ENCODE measurements around the gene NADSYN1. TPM values are rescaled to one million over a fixed set of nuclear protein-coding genes. Genes with fewer than 3 reads are reported as not detected.

NADSYN1 gene
- total RNA-seq, 1 donor from 2014 or later = 101 TPM

- Mint-ChIP-seq H3K4me3 (no peak overlapping the region), H3K27ac (no peak overlapping the region), H3K9me3 (peaks cover 15% of the 10 kb centered on the region), H3K4me1 (peaks cover 2% of the 10 kb centered on the region), H3K27me3 (peaks cover 5% of the 10 kb centered on the region), H3K36me3 (ENCODE audit: low read depth) (no peaks in the 10 kb centered on the region)
- intact Hi-C loops (cut with micrococcal nuclease) = no loop called here
- no peak for DNase-seq
Observed at GRCh38 chr11:71545405-71545966, 92.5 kb downstream of the NADSYN1 start.

GRCh38 chr11:71548120-71548519, 95.1 kb downstream of the NADSYN1 start, which contains the start of gene KRTAP5-9:
Gene KRTAP5-9 (plus strand): TSS chr11:71548420. CDS start chr11:71548658, 238 bp downstream.
- H3K9me3 Mint-ChIP-seq = peaks cover 3% of the 10 kb centered on the region
- H3K27me3 Mint-ChIP-seq = peaks cover 14% of the 10 kb centered on the region
- no peaks in the 10 kb centered on the region for H3K4me1 Mint-ChIP-seq
- H3K36me3 Mint-ChIP-seq (ENCODE audit: low read depth) = no peaks in the 10 kb centered on the region
- intact Hi-C loops (cut with micrococcal nuclease) = no loop called here
- no peak within 1 kb of the TSS for H3K27ac Mint-ChIP-seq
- no peak for DNase-seq
- no peak within 1 kb of the TSS for H3K4me3 Mint-ChIP-seq

- H3K36me3 Mint-ChIP-seq (ENCODE audit: low read depth) = no peaks in the 10 kb centered on the region
- H3K27me3 Mint-ChIP-seq = peaks cover 14% of the 10 kb centered on the region
- H3K4me1 Mint-ChIP-seq = no peaks in the 10 kb centered on the region
- H3K4me3 Mint-ChIP-seq = no peak overlapping the region
- H3K27ac Mint-ChIP-seq = no peak overlapping the region
- intact Hi-C loops (cut with micrococcal nuclease) = no loop called here
- no peak for DNase-seq
- peaks cover 3% of the 10 kb centered on the region for H3K9me3 Mint-ChIP-seq
Observed at GRCh38 chr11:71548716-71549151, 95.7 kb downstream of the NADSYN1 start.

Other genes with a start within 250 kb of the NADSYN1 start
- gene SHANK2, start 200.6 kb upstream of the NADSYN1 start, total RNA-seq = not detected in 2 replicates
- 112 and 116 TPM in 2 replicates for gene DHCR7, start 4.8 kb upstream of the NADSYN1 start, total RNA-seq
- not detected in 2 replicates for gene KRTAP5-7, start 74.1 kb downstream of the NADSYN1 start, total RNA-seq
- gene KRTAP5-8, start 84.8 kb downstream of the NADSYN1 start, total RNA-seq = not detected in 2 replicates
- not detected in 2 replicates for gene KRTAP5-9, start 95.2 kb downstream of the NADSYN1 start, total RNA-seq
- gene KRTAP5-10, start 112.4 kb downstream of the NADSYN1 start, total RNA-seq = not detected in 2 replicates
- gene KRTAP5-11, start 129.7 kb downstream of the NADSYN1 start, total RNA-seq = not detected in 2 replicates

Measured in activated CD4-positive, alpha-beta T cell treated with anti-CD3 and anti-CD28 coated beads, Interleukin-2, amount 10 ng/mL, durations not matched to agents 24 days and 14 days (primary cell).